Caco-2 (cell line): ENCODE data around the gene FNDC3A. TPM values are rescaled to one million over a fixed set of nuclear protein-coding genes. Genes with fewer than 3 reads are reported as not detected.
"Not testable (repeated sequence)": the region's sequence is repeated elsewhere in the genome, so short reads cannot be mapped to it uniquely, and the experiment has no call there.

Source experiments
- BruUV-seq: library from RNA; stranded (reverse); fragments of 400-500 nt; replicated peaks from 2 replicates; lab custom pipeline; 2021; lab: Mats Ljungman, UMichigan
- CTCF ChIA-PET: fragments of 300-600 bp; sonication (Branson Sonifier 250); formaldehyde crosslinking; loops from one replicate; lab custom pipeline; 2022; ENCODE audit warnings: antibody characterized with exemption; lab: Charles Lee
- POLR2A ChIA-PET: fragments of 300-600 bp; sonication (Branson Sonifier 250); formaldehyde crosslinking; loops from one replicate; lab custom pipeline; 2022; ENCODE audit warnings: antibody characterized with exemption; lab: Charles Lee
- DNase-seq, 2 experiments: peaks; one replicate each; pipeline versions ENCODE4 v3.0.0 to v3.0.0-alpha.2; 2020 to 2022
- H3K27me3 ChIP-seq: replicated peaks from 2 replicates; pipeline ENCODE4 v1.6.0; 2011; ENCODE audit warnings: low read length; ENCODE audit not compliant: control insufficient read depth, insufficient read depth
- H3K36me3 ChIP-seq: 2 replicates; pipeline ENCODE4 v1.5.1; 2011; ENCODE audit warnings: low read length; ENCODE audit not compliant: control insufficient read depth, insufficient read depth
- H3K4me1 ChIP-seq: fragments of 250-450 bp; sonication (Bioruptor Pico); 2 replicates; pipeline ENCODE4 v1.5.1; 2020; ENCODE audit warnings: mild to moderate bottlenecking
- H3K4me3 ChIP-seq: 2 replicates; pipeline ENCODE4 v1.5.1; 2011; ENCODE audit warnings: low read depth, mild to moderate bottlenecking, control low read depth, low read length
- H3K9me3 ChIP-seq: fragments of 250-450 bp; sonication (Bioruptor Pico); 2 replicates; pipeline ENCODE4 v1.5.1; 2020; ENCODE audit warnings: mild to moderate bottlenecking, moderate library complexity
- H3K27ac Mint-ChIP-seq: one replicate; pipeline ENCODE4 v1.8.0; 2022; ENCODE audit warnings: mixed read lengths; ENCODE audit not compliant: unreplicated experiment
- H3K27me3 Mint-ChIP-seq: one replicate; pipeline ENCODE4 v1.8.0; 2022; ENCODE audit warnings: mixed read lengths; ENCODE audit not compliant: insufficient read depth, unreplicated experiment
- H3K36me3 Mint-ChIP-seq: one replicate; pipeline ENCODE4 v1.8.0; 2022; ENCODE audit warnings: mild to moderate bottlenecking, mixed read lengths; ENCODE audit not compliant: insufficient read depth, unreplicated experiment
- H3K4me1 Mint-ChIP-seq: one replicate; pipeline ENCODE4 v1.8.0; 2022; ENCODE audit warnings: low read depth, mixed read lengths; ENCODE audit not compliant: unreplicated experiment
- H3K4me3 Mint-ChIP-seq: one replicate; pipeline ENCODE4 v1.8.0; 2022; ENCODE audit warnings: mild to moderate bottlenecking, moderate library complexity, mixed read lengths; ENCODE audit not compliant: unreplicated experiment
- H3K9me3 Mint-ChIP-seq: one replicate; pipeline ENCODE4 v1.8.0; 2022; ENCODE audit warnings: mixed read lengths; ENCODE audit not compliant: unreplicated experiment
- CTCF ChIP-seq, 2 experiments: fragments of 200-600 bp in 1 of 2; IDR thresholded peaks; 1 replicate in 1 of 2; 2 replicates in 1 of 2; pipeline versions ENCODE4 v1.5.1 to v1.8.0; 2011 to 2022; ENCODE audit warnings: antibody characterized with exemption in 1 of 2, control low read depth in 1 of 2, inconsistent platforms in 1 of 2, low read depth in 1 of 2, low read length in 1 of 2, mild to moderate bottlenecking in 1 of 2, moderate library complexity in 1 of 2; ENCODE audit not compliant: insufficient read depth in 1 of 2, severe bottlenecking in 1 of 2, unreplicated experiment in 1 of 2
- intact Hi-C: fragments of 100-400 bp; cut with micrococcal nuclease; formaldehyde crosslinking; loops from one replicate; pipeline ENCODE4 v1.10.0; 2022; ENCODE audit not compliant: unreplicated experiment
- total RNA-seq: library from RNA; stranded (reverse); gene quantifications from 2 replicates; pipeline ENCODE4 v1.2.3, GENCODE V29; 2022

Gene FNDC3A
- total RNA-seq, 1 experiment from 2014 or later, result 32.5 TPM

GRCh38 chr13:48998641-48999292 lies 23.1 kb downstream of the FNDC3A start:
- CTCF ChIA-PET, result no interaction called here
- no peaks in the 10 kb centered on the region for H3K36me3 Mint-ChIP-seq

GRCh38 chr13:49000247-49000646 lies 24.5 kb downstream of the FNDC3A start:
- CTCF ChIA-PET, result no interaction called here
- H3K27ac Mint-ChIP-seq, result no peak overlapping the region
- no peaks in the 10 kb centered on the region for H3K36me3 Mint-ChIP-seq

More at GRCh38 chr13:48998641-48999292, 23.1 kb downstream of the FNDC3A start:
- Histone ChIP-seq H3K4me1 (no peaks in the 10 kb centered on the region), H3K27me3 (no peaks in the 10 kb centered on the region), H3K36me3 (no peaks in the 10 kb centered on the region), H3K9me3 (peaks cover 7% of the 10 kb centered on the region; the same call in 1 of the 2 replicates), H3K4me3 (no peak overlapping the region)
- no peak overlapping the region for H3K4me3 Mint-ChIP-seq
- BruUV-seq, result no TSS peak
- H3K9me3 Mint-ChIP-seq, result peaks cover 37% of the 10 kb centered on the region
- TF ChIP-seq CTCF (IDR thresholded peaks at IDR 0.05; ENCODE audit: insufficient read depth in 1 of 2, low read depth in 1 of 2, low read length in 1 of 2, severe bottlenecking in 1 of 2, unreplicated experiment in 1 of 2), result no peak
- POLR2A ChIA-PET, result no interaction called here
- intact Hi-C loops, result no loop called here
- no peaks in the 10 kb centered on the region for H3K4me1 Mint-ChIP-seq
- no peak for DNase-seq
- H3K27me3 Mint-ChIP-seq, result no peaks in the 10 kb centered on the region
- H3K27ac Mint-ChIP-seq, result no peak overlapping the region

GRCh38 chr13:49018986-49019635 lies 43.4 kb downstream of the FNDC3A start:
- intact Hi-C loops, BruUV-seq, CTCF ChIA-PET, H3K4me1 Mint-ChIP-seq, H3K9me3 Mint-ChIP-seq, H3K36me3 Mint-ChIP-seq, H3K36me3 ChIP-seq, H3K4me3 ChIP-seq, POLR2A ChIA-PET, H3K27me3 ChIP-seq, H3K9me3 ChIP-seq, H3K27ac Mint-ChIP-seq, H3K4me1 ChIP-seq, H3K27me3 Mint-ChIP-seq: not testable (repeated sequence)
- peak; percentile 33 to 56 for DNase-seq
- peak overlapping the region; percentile 59 for H3K4me3 Mint-ChIP-seq

More at GRCh38 chr13:49000247-49000646, 24.5 kb downstream of the FNDC3A start:
- Mint-ChIP-seq H3K9me3 (peaks cover 37% of the 10 kb centered on the region), H3K4me3 (no peak overlapping the region), H3K4me1 (no peaks in the 10 kb centered on the region), H3K27me3 (no peaks in the 10 kb centered on the region)
- DNase-seq, result no peak
- Histone ChIP-seq H3K4me3 (no peak overlapping the region), H3K9me3 (peaks cover 7% of the 10 kb centered on the region; the same call in 1 of the 2 replicates), H3K27me3 (no peaks in the 10 kb centered on the region), H3K4me1 (no peaks in the 10 kb centered on the region), H3K36me3 (no peaks in the 10 kb centered on the region)
- POLR2A ChIA-PET, result no interaction called here
- intact Hi-C loops, result no loop called here
- no TSS peak for BruUV-seq
- no peak for TF ChIP-seq CTCF (IDR thresholded peaks at IDR 0.05; ENCODE audit: insufficient read depth in 1 of 2, low read depth in 1 of 2, low read length in 1 of 2, severe bottlenecking in 1 of 2, unreplicated experiment in 1 of 2)
